ENCODE data around the gene TRAF2.
"Not testable (repeated sequence)": the region's sequence is repeated elsewhere in the genome, so short reads cannot be mapped to it uniquely, and the experiment has no call there.

Gene TRAF2, protein sequence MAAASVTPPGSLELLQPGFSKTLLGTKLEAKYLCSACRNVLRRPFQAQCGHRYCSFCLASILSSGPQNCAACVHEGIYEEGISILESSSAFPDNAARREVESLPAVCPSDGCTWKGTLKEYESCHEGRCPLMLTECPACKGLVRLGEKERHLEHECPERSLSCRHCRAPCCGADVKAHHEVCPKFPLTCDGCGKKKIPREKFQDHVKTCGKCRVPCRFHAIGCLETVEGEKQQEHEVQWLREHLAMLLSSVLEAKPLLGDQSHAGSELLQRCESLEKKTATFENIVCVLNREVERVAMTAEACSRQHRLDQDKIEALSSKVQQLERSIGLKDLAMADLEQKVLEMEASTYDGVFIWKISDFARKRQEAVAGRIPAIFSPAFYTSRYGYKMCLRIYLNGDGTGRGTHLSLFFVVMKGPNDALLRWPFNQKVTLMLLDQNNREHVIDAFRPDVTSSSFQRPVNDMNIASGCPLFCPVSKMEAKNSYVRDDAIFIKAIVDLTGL

DNA sequence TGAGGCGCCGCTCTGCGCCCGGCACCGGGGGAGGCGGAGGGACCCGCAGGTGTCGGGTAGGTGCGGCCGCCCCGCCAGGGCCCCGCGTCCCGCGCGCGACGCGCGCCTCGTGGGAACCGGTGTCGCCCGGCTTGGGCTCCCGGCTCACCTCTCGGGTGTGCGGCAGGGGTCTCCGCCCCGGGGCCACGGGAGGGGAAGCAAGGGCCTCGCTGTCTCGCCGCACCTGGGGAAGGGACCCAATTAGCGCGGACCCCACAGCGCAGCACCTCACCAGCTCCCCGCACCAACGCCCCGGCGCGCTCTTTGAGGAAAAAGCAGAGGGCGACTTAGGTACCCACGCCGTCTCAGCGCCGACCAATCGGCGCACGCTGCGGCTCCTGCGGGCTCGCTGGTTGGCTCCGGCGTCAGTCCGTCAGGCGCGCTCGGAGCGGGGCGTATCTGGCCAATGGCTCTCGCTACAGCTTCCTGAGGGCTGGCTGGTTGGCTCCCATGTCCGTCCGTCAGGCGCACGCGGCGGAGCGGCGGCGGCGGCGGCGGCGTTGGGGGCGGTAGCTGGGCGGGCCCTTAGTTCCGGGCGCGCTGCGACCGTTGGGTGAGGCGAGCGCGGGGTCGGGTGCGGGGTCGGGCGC lies at the start of gene TRAF2:
Gene TRAF2, plus strand, starts transcription at position 567 of the 629 bp plus-strand sequence. CDS start 12,225 bp downstream, outside the sequence.
- DNase-seq = peak; percentile 70

DNA sequence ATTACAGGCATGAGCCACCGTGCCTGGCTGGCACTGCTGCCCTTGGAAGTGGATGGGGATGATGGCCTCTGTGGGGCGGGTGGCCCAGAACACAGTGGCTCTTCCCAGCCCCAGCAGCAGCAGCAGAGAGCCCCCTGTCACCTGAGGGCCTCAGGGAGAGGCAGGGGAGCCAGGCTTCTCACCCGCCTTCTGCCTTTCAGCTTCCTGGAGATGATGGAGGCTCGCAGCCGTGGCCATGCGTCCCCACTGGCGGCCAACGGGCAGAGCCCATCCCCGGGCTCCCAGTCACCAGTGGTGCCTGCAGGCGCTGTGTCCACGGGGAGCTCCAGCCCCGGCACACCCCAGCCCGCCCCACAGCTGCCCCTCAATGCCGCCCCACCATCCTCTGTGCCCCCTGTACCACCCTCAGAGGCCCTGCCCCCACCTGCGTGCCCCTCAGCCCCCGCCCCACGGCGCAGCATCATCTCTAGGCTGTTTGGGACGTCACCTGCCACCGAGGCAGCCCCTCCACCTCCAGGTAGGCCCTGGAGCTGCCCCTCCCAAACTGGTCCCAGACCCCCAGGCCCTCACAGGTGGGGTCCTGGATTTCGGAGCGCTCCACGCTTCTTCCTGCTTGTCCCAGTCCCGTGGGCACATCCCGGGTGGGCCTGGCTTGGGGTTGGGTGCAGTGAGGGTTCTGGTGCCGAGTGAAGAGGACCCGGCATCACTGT lies 49.0 kb upstream of the TRAF2 start:
- DNase-seq = no peak

DNA sequence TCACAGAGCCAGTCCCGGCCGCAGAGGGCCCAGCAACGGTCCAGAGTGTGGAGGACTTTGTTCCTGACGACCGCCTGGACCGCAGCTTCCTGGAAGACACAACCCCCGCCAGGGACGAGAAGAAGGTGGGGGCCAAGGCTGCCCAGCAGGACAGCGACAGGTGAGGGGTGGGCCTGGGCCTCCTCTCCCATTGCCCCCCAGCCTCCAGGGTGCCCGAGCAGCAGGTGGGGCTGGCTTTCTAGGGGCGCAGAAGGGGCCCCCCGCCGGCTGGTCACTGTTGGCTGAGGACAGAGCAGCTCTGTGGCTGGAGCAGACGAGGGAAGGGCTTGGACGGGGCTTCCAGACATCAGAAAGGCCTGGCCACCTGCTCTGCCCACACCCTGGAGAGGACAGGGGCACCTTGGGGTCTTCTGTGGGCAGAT lies 48.4 kb upstream of the TRAF2 start:
- DNase-seq = not testable (repeated sequence)

DNA sequence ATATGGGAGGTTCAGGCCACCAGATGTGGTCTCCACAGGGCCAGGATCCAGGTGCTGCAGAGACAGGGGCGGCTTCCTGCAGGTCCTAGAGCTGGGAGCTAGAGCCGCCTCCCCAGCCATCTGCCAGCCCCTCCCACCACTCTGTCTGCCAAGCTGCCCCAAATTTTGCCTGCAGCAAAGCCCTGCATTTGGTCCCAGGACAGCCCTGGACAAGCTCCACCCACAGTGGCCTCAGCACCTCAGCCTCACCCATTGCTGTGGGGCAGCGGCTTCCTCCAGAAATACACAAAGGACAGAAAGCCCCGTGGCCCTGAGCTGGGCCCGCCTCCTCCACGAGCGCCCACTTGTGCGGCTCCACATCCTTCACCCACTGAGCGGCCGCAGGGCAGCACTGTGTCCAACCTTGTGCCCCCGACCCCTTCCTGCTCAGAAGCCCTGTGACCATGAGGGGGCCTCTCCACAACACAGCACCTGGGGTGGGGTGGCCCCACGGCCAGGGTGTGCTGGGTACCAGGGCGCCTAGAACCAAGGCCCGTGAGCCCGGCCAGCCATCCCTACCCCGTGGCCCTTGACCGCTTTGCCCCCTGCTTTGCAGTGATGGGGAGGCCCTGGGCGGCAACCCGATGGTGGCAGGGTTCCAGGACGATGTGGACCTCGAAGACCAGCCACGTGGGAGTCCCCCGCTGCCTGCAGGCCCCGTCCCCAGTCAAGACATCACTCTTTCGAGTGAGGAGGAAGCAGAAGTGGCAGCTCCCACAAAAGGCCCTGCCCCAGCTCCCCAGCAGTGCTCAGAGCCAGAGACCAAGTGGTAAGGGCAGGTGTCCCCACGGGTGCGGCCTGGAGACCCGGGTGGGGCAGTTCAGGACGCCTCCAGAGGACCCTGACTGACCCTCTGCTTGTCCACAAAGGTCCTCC lies 47.7 kb upstream of the TRAF2 start:
- DNase-seq = no peak

DNA sequence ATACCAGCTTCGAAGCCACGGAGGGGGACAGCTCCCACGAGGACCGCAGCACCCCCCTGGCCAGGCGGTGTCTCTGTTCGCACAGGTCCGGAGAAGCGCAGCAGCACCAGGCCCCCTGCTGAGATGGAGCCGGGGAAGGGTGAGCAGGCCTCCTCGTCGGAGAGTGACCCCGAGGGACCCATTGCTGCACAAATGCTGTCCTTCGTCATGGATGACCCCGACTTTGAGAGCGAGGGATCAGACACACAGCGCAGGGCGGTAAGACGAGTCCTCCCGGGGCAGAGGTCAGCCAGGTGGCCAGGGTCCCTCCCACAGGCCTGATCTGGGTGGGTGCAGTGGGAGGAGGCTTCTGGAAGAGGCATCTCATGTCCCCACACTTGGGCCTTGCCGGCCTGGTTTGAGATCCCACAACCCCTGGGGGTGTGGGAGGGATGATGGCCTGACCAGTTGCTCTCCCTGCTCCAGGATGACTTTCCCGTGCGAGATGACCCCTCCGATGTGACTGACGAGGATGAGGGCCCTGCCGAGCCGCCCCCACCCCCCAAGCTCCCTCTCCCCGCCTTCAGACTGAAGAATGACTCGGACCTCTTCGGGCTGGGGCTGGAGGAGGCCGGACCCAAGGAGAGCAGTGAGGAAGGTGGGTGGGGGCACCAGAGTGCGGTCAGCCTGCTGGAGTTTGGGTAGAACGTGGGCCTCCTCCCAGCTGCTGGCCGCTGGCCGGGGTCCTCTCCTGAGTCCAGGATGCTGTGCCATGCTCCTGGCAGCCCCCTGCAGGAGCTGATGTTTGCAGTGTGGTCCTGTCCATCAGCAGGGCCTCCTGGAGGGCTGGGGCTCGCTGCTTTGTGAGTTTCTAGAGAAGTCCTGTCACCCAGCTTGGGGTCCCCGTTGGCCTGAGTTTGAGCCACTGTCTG lies 46.8 kb upstream of the TRAF2 start:
- DNase-seq = no peak

DNA sequence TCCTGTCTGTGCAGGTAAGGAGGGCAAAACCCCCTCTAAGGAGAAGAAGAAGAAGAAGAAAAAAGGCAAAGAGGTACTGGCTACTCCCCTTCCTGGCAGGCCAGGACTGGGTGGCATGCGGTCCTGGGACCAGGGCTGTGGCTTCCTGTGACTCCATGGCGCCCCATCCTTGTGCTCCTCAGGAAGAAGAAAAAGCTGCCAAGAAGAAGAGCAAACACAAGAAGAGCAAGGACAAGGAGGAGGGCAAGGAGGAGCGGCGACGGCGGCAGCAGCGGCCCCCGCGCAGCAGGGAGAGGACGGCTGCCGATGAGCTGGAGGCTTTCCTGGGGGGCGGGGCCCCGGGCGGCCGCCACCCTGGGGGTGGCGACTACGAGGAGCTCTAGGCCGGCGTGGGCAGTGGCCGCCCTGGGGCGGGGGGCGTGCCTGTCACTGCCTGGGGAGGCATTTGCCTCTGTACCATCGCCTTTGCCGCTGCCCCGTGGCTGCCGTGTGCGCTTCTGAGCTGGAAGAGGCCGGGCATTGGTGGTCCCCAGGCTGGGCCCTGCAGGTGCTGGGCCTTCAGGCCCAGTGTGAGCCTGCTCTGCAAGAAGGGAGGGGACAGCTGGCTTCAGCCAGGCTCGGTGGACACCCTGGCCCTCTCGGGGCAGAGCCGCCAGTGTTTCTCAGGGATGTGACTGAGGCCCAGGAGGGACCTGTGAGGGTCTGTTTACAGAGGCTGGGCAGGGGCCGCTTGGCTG lies 46.0 kb upstream of the TRAF2 start:
- no peak for DNase-seq

DNA sequence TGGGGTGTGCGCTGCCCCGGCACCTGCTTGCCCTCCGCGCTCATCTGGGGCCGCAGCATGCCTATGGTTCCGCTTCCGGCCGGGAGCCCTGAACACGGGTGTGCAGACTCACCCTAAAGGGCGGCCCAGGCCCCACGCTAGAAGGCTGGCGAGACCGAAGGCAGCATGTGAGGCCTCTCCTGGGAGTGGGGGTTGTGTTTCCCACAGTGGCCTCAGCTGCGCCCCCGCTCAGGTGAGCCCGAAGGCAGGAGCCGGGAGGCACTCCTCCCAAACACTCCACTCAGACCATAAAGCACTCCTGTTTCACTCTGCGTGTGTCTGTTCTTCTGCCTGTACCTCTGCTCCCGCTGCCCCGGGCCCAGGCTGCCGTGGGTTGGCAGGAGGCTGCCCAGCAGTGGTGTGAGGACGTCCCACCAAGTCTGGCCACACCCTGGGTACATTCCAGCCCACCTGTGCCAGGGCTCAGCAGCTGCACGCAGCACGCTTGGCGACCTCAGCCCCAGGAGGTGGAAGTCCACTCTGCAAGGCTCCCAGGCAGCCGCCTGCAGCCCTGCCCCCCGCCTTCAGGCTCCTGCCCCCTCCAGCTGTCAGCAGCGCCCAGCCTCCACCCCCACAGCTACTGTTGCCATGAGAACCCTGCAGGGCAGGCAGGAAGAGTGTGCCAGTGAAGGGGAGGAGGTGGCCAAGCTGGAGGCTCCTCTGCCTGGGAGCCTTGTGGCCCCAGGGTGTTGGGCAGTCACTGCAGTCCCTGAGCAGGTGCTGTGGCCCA lies 45.3 kb upstream of the TRAF2 start:
- DNase-seq = no peak

DNA sequence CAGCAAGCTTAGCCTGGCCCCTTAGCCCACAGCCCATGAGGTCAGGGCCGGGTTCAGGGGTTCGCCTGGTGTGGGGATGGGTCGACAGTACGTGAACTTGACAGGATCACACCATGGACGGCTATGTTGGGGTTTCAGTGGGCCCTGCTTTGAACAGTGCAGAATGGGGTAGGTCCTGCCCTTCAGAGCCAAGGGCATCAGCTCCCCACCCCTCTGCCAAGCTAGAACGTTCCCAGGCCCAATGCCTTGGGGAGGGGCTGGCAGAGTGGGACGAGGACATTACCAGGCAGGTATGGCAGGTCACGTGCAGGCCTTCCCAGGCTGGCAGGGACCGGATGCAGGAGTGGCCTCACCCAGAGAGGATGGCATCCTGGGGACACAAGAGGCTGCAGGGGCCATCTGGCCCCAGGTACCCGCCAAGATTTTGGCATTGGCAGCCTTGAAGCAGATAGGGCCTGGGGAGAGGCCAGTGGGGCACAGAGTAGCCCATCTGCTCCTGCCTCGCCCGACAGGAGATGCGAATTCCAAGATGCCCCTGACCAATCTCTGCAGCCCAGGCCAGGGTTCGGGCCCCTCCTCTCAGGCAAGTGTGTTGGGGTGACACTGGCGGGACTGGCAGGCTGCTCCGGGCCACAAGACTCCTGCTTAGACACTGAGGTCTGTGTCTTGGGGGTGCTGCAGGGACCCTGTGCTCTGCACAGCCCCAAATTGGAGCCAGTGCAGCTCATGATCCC lies 44.5 kb upstream of the TRAF2 start:
- not testable (repeated sequence) for DNase-seq

DNA sequence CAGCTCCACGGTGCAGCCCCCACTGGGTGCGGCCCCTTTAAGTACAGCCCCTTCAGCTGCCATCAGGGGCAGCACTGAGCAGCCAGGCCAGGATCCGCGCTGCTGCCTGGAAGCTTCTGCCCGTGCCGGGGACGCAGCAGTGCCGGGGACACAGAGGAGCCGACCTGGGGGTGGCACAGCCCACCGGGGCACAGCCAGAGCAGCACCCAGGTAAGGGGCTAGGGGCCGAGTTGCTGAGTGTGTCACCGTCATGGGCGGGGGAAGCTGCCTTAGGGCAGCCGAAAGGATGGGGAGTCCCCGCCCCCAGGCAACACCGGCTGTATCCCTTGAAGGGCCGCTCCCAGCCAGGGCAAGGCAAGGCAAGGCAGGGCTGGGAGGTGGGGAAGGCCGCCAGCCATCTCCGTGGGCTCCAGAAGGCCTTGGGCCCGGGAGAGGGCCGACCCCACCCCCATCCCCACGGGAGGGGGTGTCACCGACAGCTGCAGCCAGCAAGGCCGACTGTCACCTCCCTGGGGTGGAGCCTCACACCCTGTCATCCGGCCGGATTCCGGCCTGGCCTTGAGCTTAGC lies 43.9 kb upstream of the TRAF2 start, which contains the start of gene AJM1:
Gene AJM1, plus strand, starts transcription at position 99 of the 569 bp plus-strand sequence. CDS start 1,937 bp downstream, outside the sequence.
- not testable (repeated sequence) for DNase-seq

DNA sequence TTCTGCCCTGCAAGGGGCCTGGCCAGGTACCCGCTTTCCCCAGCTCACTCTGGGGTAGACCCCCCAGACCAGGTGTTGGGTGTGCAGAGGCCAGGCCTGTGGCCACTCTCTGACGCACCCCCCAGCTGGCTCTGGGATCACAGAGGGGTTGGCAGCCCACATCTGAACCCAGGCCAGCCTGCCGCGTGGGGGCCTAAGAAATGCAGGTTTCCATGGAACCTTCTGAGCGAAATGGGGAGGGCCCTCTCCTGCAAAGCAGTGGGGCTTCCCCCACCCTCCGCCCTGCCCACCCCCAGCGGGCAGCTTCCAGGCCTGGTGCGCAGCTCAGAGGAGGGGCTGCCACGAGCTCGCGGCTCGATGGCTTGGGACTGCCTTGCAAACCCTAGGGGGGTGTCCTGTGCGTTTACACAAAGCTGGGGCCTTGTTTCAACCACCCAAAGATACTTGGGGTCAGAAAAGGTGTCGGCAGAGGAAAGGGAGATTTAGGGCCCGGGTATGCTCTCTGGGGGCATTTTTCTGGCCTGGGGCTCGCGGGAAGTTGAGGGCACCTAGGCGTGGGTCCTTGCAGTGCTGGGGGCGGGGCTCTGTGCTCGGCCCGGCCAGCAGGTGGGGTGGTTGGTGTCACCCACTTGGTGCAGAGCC lies 43.0 kb upstream of the TRAF2 start:
- DNase-seq = not testable (repeated sequence)

DNA sequence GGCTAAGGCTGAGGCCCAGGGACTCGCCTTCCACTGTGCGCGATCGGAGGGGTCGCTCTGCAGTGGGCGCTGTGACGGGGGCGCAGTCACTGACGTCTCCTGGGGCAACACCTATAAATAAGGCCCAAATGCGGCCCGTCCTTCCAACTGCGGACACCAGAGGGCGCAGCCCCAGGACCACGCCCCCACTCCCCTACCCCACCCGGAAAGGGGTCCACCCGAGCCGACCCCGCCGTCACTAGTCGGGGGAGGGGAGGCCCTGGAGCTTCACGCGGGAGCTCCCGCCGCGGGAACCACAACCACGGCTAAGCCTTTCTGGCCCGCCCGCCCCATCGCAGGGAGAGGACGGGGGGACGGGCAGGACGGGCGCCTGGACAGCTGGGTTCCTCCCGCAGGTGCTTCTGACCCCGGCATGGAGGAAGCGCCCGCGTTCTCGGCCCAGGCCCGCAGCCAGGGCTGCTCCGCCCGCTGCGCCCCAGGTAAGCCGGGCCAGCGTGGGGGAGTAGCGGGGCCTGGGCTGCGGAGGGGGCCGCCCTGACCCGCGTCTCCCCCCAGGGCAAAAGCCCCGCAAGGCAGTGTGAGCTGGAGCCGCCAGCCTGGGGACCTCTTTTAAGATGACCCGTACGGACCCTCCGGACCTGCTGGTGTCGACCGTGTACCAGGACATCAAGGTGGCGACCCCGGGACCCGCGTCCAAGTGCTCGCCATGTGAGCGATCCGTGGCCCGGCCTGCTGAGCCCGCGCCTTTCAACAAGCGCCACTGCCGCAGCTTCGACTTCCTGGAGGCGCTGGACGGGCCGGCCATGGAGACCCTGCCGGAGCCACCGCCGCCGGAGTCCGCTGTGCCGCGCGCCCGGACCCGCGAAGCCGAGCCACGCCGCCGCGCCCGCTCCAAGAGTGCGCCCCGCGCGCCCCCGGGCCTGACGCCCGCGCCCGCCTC lies 42.2 kb upstream of the TRAF2 start:
- not testable (repeated sequence) for DNase-seq

DNA sequence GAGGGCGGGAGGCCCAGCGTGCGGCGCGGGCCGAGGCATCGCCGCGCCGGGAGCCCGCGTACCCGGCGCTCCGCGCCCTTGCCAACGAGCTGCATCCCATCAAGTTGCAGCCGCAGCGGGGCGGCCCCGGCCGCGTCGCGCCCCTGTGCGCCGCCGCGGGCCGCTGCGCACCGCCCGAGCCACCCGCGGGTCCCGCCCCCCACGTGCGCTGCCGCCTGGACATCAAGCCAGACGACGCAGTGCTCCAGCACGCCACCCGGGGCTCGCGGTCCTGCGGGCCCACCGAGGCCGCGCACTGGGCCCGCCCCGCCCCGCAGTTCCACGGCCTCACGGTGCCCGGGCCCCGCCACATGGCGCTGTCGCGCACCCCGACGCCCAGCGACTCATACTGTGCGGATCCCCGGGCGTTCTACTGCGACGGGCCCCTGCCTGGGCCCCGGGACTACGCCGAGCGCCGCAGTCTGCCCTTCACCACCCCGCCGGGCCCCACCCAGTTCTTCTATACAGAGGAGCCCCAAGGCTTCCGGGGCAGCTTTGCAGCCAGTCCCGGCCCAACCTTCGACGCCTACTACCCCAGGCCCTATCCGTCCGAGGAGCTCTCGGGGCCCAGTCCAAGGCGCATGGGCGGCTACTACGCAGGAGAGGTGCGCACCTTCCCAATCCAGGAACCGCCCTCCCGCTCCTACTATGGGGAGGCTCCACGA lies 41.4 kb upstream of the TRAF2 start:
- no peak for DNase-seq

DNA sequence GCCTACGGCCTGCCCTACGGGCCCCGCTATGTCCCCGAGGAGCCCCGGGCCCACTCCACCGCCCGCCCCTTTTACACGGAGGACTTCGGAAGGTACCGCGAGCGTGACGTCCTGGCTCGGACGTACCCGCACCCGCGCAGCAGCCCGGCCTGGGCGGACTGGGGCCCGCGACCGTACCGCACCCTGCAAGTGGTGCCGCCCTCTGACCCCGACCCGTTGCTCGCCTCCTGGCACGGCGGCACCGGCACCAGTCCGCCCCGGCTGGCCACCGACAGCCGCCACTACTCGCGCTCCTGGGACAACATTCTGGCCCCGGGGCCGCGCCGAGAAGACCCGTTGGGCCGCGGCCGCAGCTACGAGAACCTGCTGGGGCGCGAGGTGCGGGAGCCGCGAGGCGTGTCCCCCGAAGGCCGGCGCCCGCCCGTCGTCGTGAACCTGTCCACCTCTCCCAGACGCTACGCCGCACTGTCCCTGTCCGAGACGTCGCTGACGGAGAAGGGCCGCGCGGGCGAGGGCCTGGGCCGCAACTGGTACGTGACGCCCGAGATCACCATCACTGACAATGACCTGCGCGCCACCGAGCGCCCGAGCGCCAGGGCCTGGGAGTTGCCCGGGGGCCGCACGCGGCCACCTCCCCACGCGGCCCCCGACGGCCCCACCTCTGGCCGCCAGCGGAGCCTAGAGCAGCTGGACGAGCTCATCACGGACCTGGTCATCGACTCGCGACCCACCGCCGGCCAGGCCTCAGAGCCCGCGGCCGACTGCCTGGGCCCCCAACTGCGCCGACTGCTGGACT lies 40.7 kb upstream of the TRAF2 start:
- no peak for DNase-seq

DNA sequence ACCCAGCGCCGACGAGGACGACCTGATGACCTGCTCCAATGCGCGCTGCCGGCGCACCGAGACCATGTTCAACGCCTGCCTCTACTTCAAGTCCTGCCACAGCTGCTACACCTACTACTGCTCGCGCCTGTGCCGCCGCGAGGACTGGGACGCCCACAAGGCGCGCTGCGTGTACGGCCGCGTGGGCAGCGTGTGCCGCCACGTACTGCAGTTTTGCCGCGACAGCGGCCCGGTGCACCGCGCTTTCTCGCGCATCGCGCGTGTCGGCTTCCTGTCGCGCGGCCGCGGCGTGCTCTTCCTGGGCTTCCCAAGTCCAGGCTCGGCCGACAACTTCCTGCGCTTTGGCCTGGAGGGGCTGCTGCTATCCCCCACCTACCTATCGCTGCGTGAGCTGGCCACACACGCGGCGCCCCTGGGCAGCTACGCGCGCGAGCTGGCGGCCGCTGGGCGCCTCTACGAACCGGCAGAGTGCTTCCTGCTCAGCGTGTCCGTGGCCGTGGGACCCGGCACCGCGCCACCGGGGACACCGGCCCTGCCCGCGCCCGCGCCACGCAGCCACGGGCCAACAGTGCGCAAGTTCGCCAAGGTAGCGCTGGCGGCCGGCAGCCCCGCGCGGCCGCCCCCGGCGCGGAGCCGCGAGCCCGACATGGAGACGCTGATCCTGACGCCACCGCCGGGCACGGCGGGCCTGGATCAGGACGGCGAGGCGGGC lies 39.8 kb upstream of the TRAF2 start:
- no peak for DNase-seq
